Keratinocyte (primary cell): ENCODE results near the gene UPP1. TPM values are rescaled to one million over a fixed set of nuclear protein-coding genes. Genes with fewer than 3 reads are reported as not detected.

ENCODE experiments used
- DNase-seq: peaks from one replicate; pipeline ENCODE4 v3.0.0-alpha.2; 2011; ENCODE audit warnings: low read depth, missing footprints, low spot score
- FAIRE-seq: peaks from 2 replicates; lab custom pipeline; 2011; peaks lifted over from hg19 to GRCh38; lab: Jason Lieb, UNC
- H2AFZ ChIP-seq: 2 replicates; pipeline ENCODE4 v1.6.0; 2012; ENCODE audit warnings: low read length, control low read depth, inconsistent platforms; ENCODE audit not compliant: control insufficient read depth
- H3K27ac ChIP-seq: 2 replicates; pipeline ENCODE4 v1.5.1; 2011; ENCODE audit warnings: low read length; ENCODE audit not compliant: control insufficient read depth, insufficient read depth
- H3K27me3 ChIP-seq: 3 replicates; pipeline ENCODE4 v1.6.0; 2011; ENCODE audit warnings: low read length; ENCODE audit not compliant: control insufficient read depth, insufficient read depth; ENCODE audit errors: extremely low read depth
- H3K36me3 ChIP-seq, 2 experiments: 2 replicates in 1 of 2; 3 replicates in 1 of 2; pipeline ENCODE4 v1.5.1; 2011; ENCODE audit warnings: low read length in 2 of 2, mild to moderate bottlenecking in 1 of 2; ENCODE audit not compliant: control insufficient read depth in 2 of 2, insufficient read depth in 2 of 2; ENCODE audit errors: extremely low read depth in 1 of 2
- H3K4me1 ChIP-seq: 3 replicates; pipeline ENCODE4 v1.5.1; 2011; ENCODE audit warnings: low read length; ENCODE audit not compliant: control insufficient read depth, insufficient read depth; ENCODE audit errors: extremely low read depth
- H3K4me2 ChIP-seq: 3 replicates; pipeline ENCODE4 v1.6.0; 2011; ENCODE audit warnings: low read depth, low read length; ENCODE audit not compliant: control insufficient read depth, insufficient read depth; ENCODE audit errors: extremely low read depth
- H3K4me3 ChIP-seq, 3 experiments: fragments of 200-600 bp in 1 of 3; sonication (generic) in 1 of 3; 2 replicates in 2 of 3; 3 replicates in 1 of 3; pipeline ENCODE4 v1.5.1; 2011 to 2016; ENCODE audit warnings: low read length in 3 of 3, mild to moderate bottlenecking in 3 of 3, control low read depth in 2 of 3, inconsistent platforms in 1 of 3, low read depth in 1 of 3, mixed read lengths in 1 of 3, mixed run types in 1 of 3, moderate library complexity in 1 of 3; ENCODE audit not compliant: control insufficient read depth in 2 of 3, insufficient read depth in 2 of 3; ENCODE audit errors: extremely low read depth in 1 of 3
- H3K79me2 ChIP-seq: 2 replicates; pipeline ENCODE4 v1.6.0; 2012; ENCODE audit warnings: low read length; ENCODE audit not compliant: control insufficient read depth, insufficient read depth
- H3K9ac ChIP-seq: 3 replicates; pipeline ENCODE4 v1.6.0; 2011; ENCODE audit warnings: low read length; ENCODE audit not compliant: control insufficient read depth, insufficient read depth; ENCODE audit errors: extremely low read depth
- H3K9me1 ChIP-seq: 3 replicates; pipeline ENCODE4 v1.6.0; 2011; ENCODE audit warnings: low read length; ENCODE audit not compliant: control insufficient read depth, insufficient read depth; ENCODE audit errors: extremely low read depth
- H3K9me3 ChIP-seq: 2 replicates; pipeline ENCODE4 v1.5.1; 2012; ENCODE audit warnings: low read depth, low read length; ENCODE audit not compliant: control insufficient read depth
- H4K20me1 ChIP-seq: 3 replicates; pipeline ENCODE4 v1.6.0; 2011; ENCODE audit warnings: low read length; ENCODE audit not compliant: control insufficient read depth, insufficient read depth; ENCODE audit errors: extremely low read depth
- CTCF ChIP-seq, 3 experiments: IDR thresholded peaks in 1 of 3; conservative IDR thresholded peaks in 1 of 3; optimal IDR thresholded peaks in 1 of 3; 2 replicates in 2 of 3; 3 replicates in 1 of 3; pipeline versions ENCODE3 to v1.5.1; 2011; ENCODE audit warnings: low read length in 3 of 3, mild to moderate bottlenecking in 3 of 3, moderate library complexity in 2 of 3, control low read depth in 1 of 3, inconsistent platforms in 1 of 3; ENCODE audit not compliant: insufficient read depth in 2 of 3; ENCODE audit errors: extremely low read depth in 1 of 3
- EZH2 ChIP-seq: IDR thresholded peaks from one replicate; pipeline ENCODE4 v1.6.1; 2012; ENCODE audit warnings: inconsistent platforms, mild to moderate bottlenecking, low read length, moderate library complexity
- dilution Hi-C: fragments of 300-500 bp; cut with MboI; formaldehyde crosslinking; loops from one replicate; pipeline ENCODE4 v1.7.0; 2020; ENCODE audit warnings: low sequenced_read_pairs; ENCODE audit not compliant: extremely low pct_ligation_motif_present
- polyA plus RNA-seq, 5 experiments: library from polyadenylated mRNA; depleted of rRNA in 3 of 5; stranded (reverse) in 3 of 5; stranded (forward) in 1 of 5; unstranded in 1 of 5; fragments of >200 nt; gene quantifications; 1 replicate in 1 of 5; 2 replicates in 3 of 5; 3 replicates in 1 of 5; pipeline versions ENCODE4 v1.2.1 to v1.2.3, GENCODE V29; 2011 to 2012; ENCODE audit warnings: missing spikeins in 2 of 5, low read depth in 1 of 5, low replicate concordance in 1 of 5

The UPP1 gene
- polyA plus RNA-seq, 1 donor (not counting 4 experiments of a cell fraction or from before 2014, with no cell fraction given), result 202 TPM

- dilution Hi-C loops, result no loop called here
- no peak for FAIRE-seq
- Histone ChIP-seq H3K9ac (no peak overlapping the region), H3K4me3 (no peak overlapping the region), H3K4me2 (no peak overlapping the region), H3K79me2 (no peaks in the 10 kb centered on the region), H3K4me1 (no peaks in the 10 kb centered on the region), H3K9me3 (no peaks in the 10 kb centered on the region), H3K36me3 (no peaks in the 10 kb centered on the region), H3K9me1 (no peaks in the 10 kb centered on the region), H3K27me3 (no peaks in the 10 kb centered on the region), H2AFZ (no peak overlapping the region), H3K27ac (no peak overlapping the region), H4K20me1 (no peaks in the 10 kb centered on the region)
- TF ChIP-seq EZH2 (no peak), CTCF (optimal IDR thresholded peaks at IDR 0.05 in 1 of 3, IDR thresholded peaks at IDR 0.05 in 1 of 3, conservative IDR thresholded peaks at IDR 0.05 in 1 of 3; ENCODE audit: extremely low read depth in 1 of 3, insufficient read depth in 2 of 3, low read length in 3 of 3) (no peak)
- no peak for DNase-seq
Observed at GRCh38 chr7:48141521-48141920, 52.5 kb downstream of the UPP1 start.

- Histone ChIP-seq H3K9me3 (no peaks in the 10 kb centered on the region), H3K4me1 (no peaks in the 10 kb centered on the region), H3K4me3 (no peak overlapping the region), H3K9ac (no peak overlapping the region), H3K4me2 (no peak overlapping the region), H3K79me2 (no peaks in the 10 kb centered on the region), H3K36me3 (no peaks in the 10 kb centered on the region), H3K27me3 (no peaks in the 10 kb centered on the region), H3K27ac (no peak overlapping the region), H3K9me1 (no peaks in the 10 kb centered on the region), H4K20me1 (no peaks in the 10 kb centered on the region), H2AFZ (no peak overlapping the region)
- FAIRE-seq (no peak), DNase-seq (no peak)
- dilution Hi-C loops, result no loop called here
- no peak for TF ChIP-seq CTCF (optimal IDR thresholded peaks at IDR 0.05 in 1 of 3, IDR thresholded peaks at IDR 0.05 in 1 of 3, conservative IDR thresholded peaks at IDR 0.05 in 1 of 3; ENCODE audit: extremely low read depth in 1 of 3, insufficient read depth in 2 of 3, low read length in 3 of 3)
- no peak for TF ChIP-seq EZH2
Observed at GRCh38 chr7:48144291-48144768, 55.3 kb downstream of the UPP1 start.
